Measurements from ENCODE around the gene ERAS. TPM values are rescaled to one million over a fixed set of nuclear protein-coding genes. Genes with fewer than 3 reads are reported as not detected.

The ERAS gene
- total RNA-seq, 2 donors from 2014 or later = 0.32 TPM; not detected in 1

DNA sequence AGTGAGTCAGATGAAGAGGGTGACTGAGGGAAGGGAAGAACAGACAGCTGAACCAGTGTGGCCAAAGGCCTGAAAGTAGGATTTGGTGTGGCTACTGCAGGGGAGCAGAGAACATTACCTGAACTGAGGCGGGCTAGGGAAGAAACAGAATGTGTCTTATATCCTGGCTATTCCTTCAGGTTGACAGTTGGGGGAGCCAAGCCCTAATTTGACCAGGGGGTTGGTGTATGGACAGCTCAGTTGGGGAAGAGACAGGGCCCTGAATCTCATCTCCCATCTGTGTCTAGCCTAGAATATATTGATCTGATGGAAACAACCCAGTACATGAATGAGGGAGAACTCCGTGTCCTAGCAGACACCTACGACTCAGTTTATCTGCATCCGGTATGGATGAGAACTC is 20.2 kb upstream of the ERAS start:
- H3K36me3 ChIP-seq = no peaks in the 10 kb centered on the region
- H3K9me3 ChIP-seq = no peaks in the 10 kb centered on the region
- H3K4me3 ChIP-seq = no peak overlapping the region
- no peaks in the 10 kb centered on the region for H3K4me1 ChIP-seq
- DNase-seq = no peak
- H3K27me3 ChIP-seq = no peaks in the 10 kb centered on the region
- TF ChIP-seq CTCF (IDR thresholded peaks at IDR 0.05) = no peak
- intact Hi-C loops (cut with DNase I) = no loop called here
- H3K27ac ChIP-seq = no peak overlapping the region
- H3K9ac ChIP-seq (ENCODE audit: low read depth in 2 of 2, low read length in 2 of 2) = no peak overlapping the region

DNA sequence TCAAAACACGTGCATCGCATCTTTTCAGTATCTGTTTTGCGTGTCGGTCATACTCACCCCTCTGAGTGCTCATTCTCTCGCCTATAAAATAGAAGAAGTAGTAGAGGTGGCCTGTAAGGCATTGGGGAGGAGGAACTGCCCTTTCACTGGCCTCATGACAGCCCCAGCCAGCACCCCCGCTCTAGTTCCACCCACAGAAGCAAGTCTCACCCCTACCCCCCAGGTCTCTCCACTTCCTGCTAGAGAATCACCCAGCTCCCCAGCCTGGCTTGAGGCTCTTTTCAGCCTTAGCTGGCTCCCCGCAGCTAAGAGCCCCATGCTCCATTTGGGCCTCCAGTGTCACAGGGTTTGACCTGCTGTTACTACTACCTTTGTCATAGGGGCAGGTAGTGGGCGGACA is 12.7 kb upstream of the ERAS start:
- H3K4me3 ChIP-seq = no peak overlapping the region
- no peak overlapping the region for H3K9ac ChIP-seq (ENCODE audit: low read depth in 2 of 2, low read length in 2 of 2)
- no peak for DNase-seq
- intact Hi-C loops (cut with DNase I) = no loop called here
- no peaks in the 10 kb centered on the region for H3K4me1 ChIP-seq
- H3K27ac ChIP-seq = no peak overlapping the region
- no peaks in the 10 kb centered on the region for H3K9me3 ChIP-seq
- H3K36me3 ChIP-seq = no peaks in the 10 kb centered on the region
- no peak for TF ChIP-seq CTCF (IDR thresholded peaks at IDR 0.05)
- H3K27me3 ChIP-seq = no peaks in the 10 kb centered on the region

GRCh38 chrX:48814722-48815121 is 11.6 kb upstream of the ERAS start:
- Histone ChIP-seq H3K4me1 (no peaks in the 10 kb centered on the region), H3K36me3 (no peaks in the 10 kb centered on the region), H3K27ac (no peak overlapping the region), H3K9ac (ENCODE audit: low read depth in 2 of 2, low read length in 2 of 2) (no peak overlapping the region), H3K9me3 (no peaks in the 10 kb centered on the region), H3K27me3 (no peaks in the 10 kb centered on the region), H3K4me3 (no peak overlapping the region)
- no peak for DNase-seq
- TF ChIP-seq CTCF (IDR thresholded peaks at IDR 0.05) = no peak
- intact Hi-C loops (cut with DNase I) = no loop called here

- no peak for TF ChIP-seq CTCF (IDR thresholded peaks at IDR 0.05)
- Histone ChIP-seq H3K4me1 (no peaks in the 10 kb centered on the region), H3K4me3 (no peak overlapping the region), H3K27me3 (no peaks in the 10 kb centered on the region), H3K27ac (no peak overlapping the region), H3K36me3 (no peaks in the 10 kb centered on the region), H3K9ac (ENCODE audit: low read depth in 2 of 2, low read length in 2 of 2) (no peak overlapping the region), H3K9me3 (no peaks in the 10 kb centered on the region)
- DNase-seq = no peak
- intact Hi-C loops (cut with DNase I) = no loop called here
Observed at GRCh38 chrX:48815266-48815665, 11.0 kb upstream of the ERAS start.

DNA sequence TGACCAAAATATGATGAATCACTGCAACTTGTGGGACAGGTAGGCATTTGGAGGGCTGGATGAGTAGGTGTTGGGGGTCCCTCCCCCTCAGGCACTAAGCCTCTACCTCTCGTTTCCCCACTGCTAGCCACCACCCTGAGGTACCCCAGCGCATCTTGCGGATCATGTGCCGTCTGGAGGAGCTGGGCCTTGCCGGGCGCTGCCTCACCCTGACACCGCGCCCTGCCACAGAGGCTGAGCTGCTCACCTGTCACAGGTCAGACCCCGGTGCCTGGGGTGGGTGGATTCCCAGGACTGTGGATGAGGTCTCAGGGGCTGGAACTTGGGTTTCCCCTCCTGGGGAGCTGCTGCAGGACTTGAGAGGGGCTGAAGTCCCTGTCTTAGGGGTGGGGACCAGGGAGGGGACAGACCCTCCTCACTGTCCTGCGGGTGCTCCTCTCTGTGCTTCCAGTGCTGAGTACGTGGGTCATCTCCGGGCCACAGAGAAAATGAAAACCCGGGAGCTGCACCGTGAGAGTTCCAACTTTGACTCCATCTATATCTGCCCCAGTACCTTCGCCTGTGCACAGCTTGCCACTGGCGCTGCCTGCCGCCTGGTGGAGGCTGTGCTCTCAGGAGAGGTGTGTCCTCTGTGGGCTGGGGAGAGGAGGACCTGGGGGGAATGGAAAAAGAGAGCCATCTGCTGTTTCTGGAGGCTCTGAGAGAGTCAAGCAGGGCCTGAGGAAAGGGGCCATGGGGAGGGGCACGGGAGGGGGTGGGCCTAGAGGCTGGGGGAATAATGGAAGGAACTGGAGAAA is 10.1 kb upstream of the ERAS start:
- Histone ChIP-seq H3K4me1 (no peaks in the 10 kb centered on the region), H3K4me3 (no peak overlapping the region), H3K27me3 (no peaks in the 10 kb centered on the region), H3K36me3 (no peaks in the 10 kb centered on the region), H3K9me3 (no peaks in the 10 kb centered on the region), H3K27ac (no peak overlapping the region), H3K9ac (ENCODE audit: low read depth in 2 of 2, low read length in 2 of 2) (no peak overlapping the region)
- DNase-seq = no peak
- intact Hi-C loops (cut with DNase I) = no loop called here
- no peak for TF ChIP-seq CTCF (IDR thresholded peaks at IDR 0.05)

Data from colonic mucosa (tissue), 4 donors.